Muscle of leg (tissue), 11 donors: Measurements from ENCODE around the gene CPAMD8. TPM values are rescaled to one million over a fixed set of nuclear protein-coding genes. Genes with fewer than 3 reads are reported as not detected.

Experiments used
- DNase-seq: peaks from one replicate; pipeline ENCODE4 v3.0.0; 2013
- H3K27ac ChIP-seq: one replicate; pipeline ENCODE4 v1.5.1; 2013; ENCODE audit warnings: mild to moderate bottlenecking, low read length, control low read depth
- H3K27me3 ChIP-seq: one replicate; pipeline ENCODE4 v1.6.1; 2013; ENCODE audit warnings: low read length; ENCODE audit not compliant: control insufficient read depth, insufficient read depth
- H3K36me3 ChIP-seq: one replicate; pipeline ENCODE4 v1.6.1; 2013; ENCODE audit warnings: low read length; ENCODE audit not compliant: control insufficient read depth, insufficient read depth
- H3K4me1 ChIP-seq: one replicate; pipeline ENCODE4 v1.6.1; 2013; ENCODE audit warnings: low read length; ENCODE audit not compliant: control insufficient read depth, insufficient read depth
- H3K4me3 ChIP-seq: one replicate; pipeline ENCODE4 v1.5.1; 2013; ENCODE audit warnings: low read length, control low read depth
- H3K9me3 ChIP-seq: replicated peaks from 2 replicates; pipeline ENCODE4 v1.6.1; 2013; ENCODE audit warnings: low read depth, low read length; ENCODE audit not compliant: control insufficient read depth
- WGBS: methylation state at CpG from one replicate; pipeline ENCODE4 v1.1.5; 2013; ENCODE audit warnings: missing lambda C conversion rate; ENCODE audit not compliant: insufficient coverage; 5-methylcytosine and 5-hydroxymethylcytosine counted together
- polyA plus RNA-seq, 8 donors: library from polyadenylated mRNA; unstranded; fragments of 120-200 nt; gene quantifications; one replicate each; pipeline versions ENCODE4 v1.2.1 to v1.2.3, GENCODE V29; 2013; ENCODE audit warnings: inconsistent platforms in 1 of 8, low replicate concordance in 1 of 8; ENCODE audit not compliant: insufficient read length in 8 of 8, insufficient read depth in 1 of 8
- total RNA-seq: library from RNA; stranded (reverse); fragments of 120-200 nt; gene quantifications from one replicate; pipeline ENCODE4 v1.2.4, GENCODE V29; 2013

The CPAMD8 gene
- total and polyA plus RNA-seq, 9 donors = 2.2 to 10.1 (median 5.2) TPM

GRCh38 chr19:16871871-16872270 lies 154.7 kb downstream of the CPAMD8 start:
- peak; percentile 36 for DNase-seq
- 80% methylated on average over 2 of the region's 7 CpGs for WGBS
- Histone ChIP-seq H3K36me3 (peaks cover 76% of the 10 kb centered on the region), H3K27ac (no peak overlapping the region), H3K4me3 (no peak overlapping the region), H3K27me3 (no peaks in the 10 kb centered on the region), H3K4me1 (no peaks in the 10 kb centered on the region), H3K9me3 (no peaks in the 10 kb centered on the region)

GRCh38 chr19:16869331-16869972 lies 157.2 kb downstream of the CPAMD8 start:
- no peaks in the 10 kb centered on the region for H3K4me1 ChIP-seq
- DNase-seq = no peak
- H3K27me3 ChIP-seq = no peaks in the 10 kb centered on the region
- peaks cover 92% of the 10 kb centered on the region for H3K36me3 ChIP-seq
- H3K9me3 ChIP-seq = no peaks in the 10 kb centered on the region
- no peak overlapping the region for H3K4me3 ChIP-seq
- H3K27ac ChIP-seq = no peak overlapping the region
- 93% methylated on average over 28 of the region's 30 CpGs for WGBS

- WGBS = 92% methylated on average over 20 of the region's 20 CpGs
- Histone ChIP-seq H3K4me3 (no peak overlapping the region), H3K27ac (no peak overlapping the region), H3K27me3 (no peaks in the 10 kb centered on the region), H3K9me3 (no peaks in the 10 kb centered on the region), H3K36me3 (peaks cover 95% of the 10 kb centered on the region), H3K4me1 (no peaks in the 10 kb centered on the region)
- no peak for DNase-seq
Observed at GRCh38 chr19:16868423-16869130, 158.0 kb downstream of the CPAMD8 start.

- Histone ChIP-seq H3K36me3 (peaks cover 96% of the 10 kb centered on the region), H3K27me3 (no peaks in the 10 kb centered on the region), H3K27ac (no peak overlapping the region), H3K9me3 (no peaks in the 10 kb centered on the region), H3K4me3 (no peak overlapping the region), H3K4me1 (no peaks in the 10 kb centered on the region)
- no peak for DNase-seq
- 95% methylated on average over 8 of the region's 10 CpGs for WGBS
Observed at GRCh38 chr19:16867211-16867610, 159.4 kb downstream of the CPAMD8 start.

GRCh38 chr19:16862826-16863415 lies 163.7 kb downstream of the CPAMD8 start:
- 74% methylated on average over 3 of the region's 10 CpGs for WGBS
- peaks cover 74% of the 10 kb centered on the region for H3K36me3 ChIP-seq

GRCh38 chr19:16861834-16862233 lies 164.8 kb downstream of the CPAMD8 start:
- H3K4me3 ChIP-seq = no peak overlapping the region
- no peaks in the 10 kb centered on the region for H3K27me3 ChIP-seq
- DNase-seq = no peak
- WGBS = 92% methylated on average over 3 of the region's 5 CpGs
- H3K4me1 ChIP-seq = peaks cover 6% of the 10 kb centered on the region
- H3K36me3 ChIP-seq = peaks cover 69% of the 10 kb centered on the region
- H3K27ac ChIP-seq = no peak overlapping the region
- no peaks in the 10 kb centered on the region for H3K9me3 ChIP-seq

More at GRCh38 chr19:16862826-16863415, 163.7 kb downstream of the CPAMD8 start:
- Histone ChIP-seq H3K27me3 (no peaks in the 10 kb centered on the region), H3K4me3 (no peak overlapping the region), H3K27ac (no peak overlapping the region), H3K4me1 (peaks cover 6% of the 10 kb centered on the region), H3K9me3 (no peaks in the 10 kb centered on the region)
- peak; percentile 23 for DNase-seq

GRCh38 chr19:16861011-16861410 lies 165.6 kb downstream of the CPAMD8 start:
- H3K27me3 ChIP-seq = no peaks in the 10 kb centered on the region
- H3K36me3 ChIP-seq = peaks cover 64% of the 10 kb centered on the region
- no peaks in the 10 kb centered on the region for H3K9me3 ChIP-seq
- peaks cover 6% of the 10 kb centered on the region for H3K4me1 ChIP-seq
- H3K27ac ChIP-seq = no peak overlapping the region
- WGBS = 88% methylated on average over 2 of the region's 3 CpGs
- H3K4me3 ChIP-seq = no peak overlapping the region
- no peak for DNase-seq

- H3K27ac ChIP-seq = no peak overlapping the region
- H3K4me1 ChIP-seq = peaks cover 6% of the 10 kb centered on the region
- WGBS = 88% methylated on average over 20 of the region's 20 CpGs
- DNase-seq = peak; percentile 26
- peaks cover 59% of the 10 kb centered on the region for H3K36me3 ChIP-seq
- no peaks in the 10 kb centered on the region for H3K9me3 ChIP-seq
- no peaks in the 10 kb centered on the region for H3K27me3 ChIP-seq
- no peak overlapping the region for H3K4me3 ChIP-seq
Observed at GRCh38 chr19:16860118-16860517, 166.5 kb downstream of the CPAMD8 start.

GRCh38 chr19:16859626-16860025 lies 167.0 kb downstream of the CPAMD8 start:
- H3K27ac ChIP-seq = no peak overlapping the region
- H3K27me3 ChIP-seq = no peaks in the 10 kb centered on the region
- WGBS = 90% methylated on average over 6 of the region's 7 CpGs
- peaks cover 57% of the 10 kb centered on the region for H3K36me3 ChIP-seq
- DNase-seq = no peak
- no peak overlapping the region for H3K4me3 ChIP-seq
- peaks cover 6% of the 10 kb centered on the region for H3K4me1 ChIP-seq
- H3K9me3 ChIP-seq = no peaks in the 10 kb centered on the region

GRCh38 chr19:16856091-16856490 lies 170.5 kb downstream of the CPAMD8 start:
- H3K27me3 ChIP-seq = no peaks in the 10 kb centered on the region
- no peak overlapping the region for H3K27ac ChIP-seq
- H3K4me3 ChIP-seq = no peak overlapping the region
- DNase-seq = no peak
- 91% methylated on average over 7 of the region's 9 CpGs for WGBS
- peaks cover 6% of the 10 kb centered on the region for H3K4me1 ChIP-seq
- no peaks in the 10 kb centered on the region for H3K9me3 ChIP-seq
- H3K36me3 ChIP-seq = peaks cover 63% of the 10 kb centered on the region
